ENCODE data around the gene WDR81. TPM values are rescaled to one million over a fixed set of nuclear protein-coding genes. Genes with fewer than 3 reads are reported as not detected.
"Not testable (repeated sequence)": the region's sequence is repeated elsewhere in the genome, so short reads cannot be mapped to it uniquely, and the experiment has no call there.

WDR81 gene
- total RNA-seq, 4 donors from 2014 or later, result 37.1 to 83.3 (median 59.2) TPM

- peak in 2 of 3 donors; percentile 72 to 79 for DNase-seq
- H3K27ac ChIP-seq, result peak overlapping the region; percentile 32 to 61 (median 54)
- TF ChIP-seq CTCF (IDR thresholded peaks at IDR 0.05), result no peak
- TF ChIP-seq POLR2A (IDR thresholded peaks at IDR 0.05), result no peak
- no peaks in the 10 kb centered on the region for H3K9me3 ChIP-seq
- H3K4me3 ChIP-seq, result no peak overlapping the region
- no peaks in the 10 kb centered on the region for H3K27me3 ChIP-seq
- peaks cover 0 to 18% (median 3%) of the 10 kb centered on the region in 4 donors for H3K4me1 ChIP-seq
- H3K36me3 ChIP-seq, result peaks cover 0 to 40% (median 0%) of the 10 kb centered on the region in 3 donors
Measured at GRCh38 chr17:1736348-1737281, 12.1 kb downstream of the WDR81 start.

GRCh38 chr17:1737531-1738291, 13.2 kb downstream of the WDR81 start:
- TF ChIP-seq CTCF (IDR thresholded peaks at IDR 0.05) (no peak), POLR2A (IDR thresholded peaks at IDR 0.05) (no peak)
- DNase-seq, result no peak
- peak overlapping the region in 3 of 4 donors; percentile 20 to 61 (median 58) for H3K27ac ChIP-seq

GRCh38 chr17:1741899-1742298, 17.4 kb downstream of the WDR81 start:
- H3K4me1 ChIP-seq, result peaks cover 0 to 14% (median 0%) of the 10 kb centered on the region in 4 donors
- H3K4me3 ChIP-seq, H3K27me3 ChIP-seq, H3K9me3 ChIP-seq, DNase-seq, H3K27ac ChIP-seq: not testable (repeated sequence)
- peaks cover 0 to 11% (median 0%) of the 10 kb centered on the region in 3 donors for H3K36me3 ChIP-seq

More at GRCh38 chr17:1737531-1738291, 13.2 kb downstream of the WDR81 start:
- Histone ChIP-seq H3K27me3 (no peaks in the 10 kb centered on the region), H3K9me3 (no peaks in the 10 kb centered on the region), H3K4me1 (peaks cover 0 to 25% (median 2%) of the 10 kb centered on the region in 4 donors), H3K36me3 (peaks cover 0 to 31% (median 0%) of the 10 kb centered on the region in 3 donors), H3K4me3 (no peak overlapping the region)

DNA sequence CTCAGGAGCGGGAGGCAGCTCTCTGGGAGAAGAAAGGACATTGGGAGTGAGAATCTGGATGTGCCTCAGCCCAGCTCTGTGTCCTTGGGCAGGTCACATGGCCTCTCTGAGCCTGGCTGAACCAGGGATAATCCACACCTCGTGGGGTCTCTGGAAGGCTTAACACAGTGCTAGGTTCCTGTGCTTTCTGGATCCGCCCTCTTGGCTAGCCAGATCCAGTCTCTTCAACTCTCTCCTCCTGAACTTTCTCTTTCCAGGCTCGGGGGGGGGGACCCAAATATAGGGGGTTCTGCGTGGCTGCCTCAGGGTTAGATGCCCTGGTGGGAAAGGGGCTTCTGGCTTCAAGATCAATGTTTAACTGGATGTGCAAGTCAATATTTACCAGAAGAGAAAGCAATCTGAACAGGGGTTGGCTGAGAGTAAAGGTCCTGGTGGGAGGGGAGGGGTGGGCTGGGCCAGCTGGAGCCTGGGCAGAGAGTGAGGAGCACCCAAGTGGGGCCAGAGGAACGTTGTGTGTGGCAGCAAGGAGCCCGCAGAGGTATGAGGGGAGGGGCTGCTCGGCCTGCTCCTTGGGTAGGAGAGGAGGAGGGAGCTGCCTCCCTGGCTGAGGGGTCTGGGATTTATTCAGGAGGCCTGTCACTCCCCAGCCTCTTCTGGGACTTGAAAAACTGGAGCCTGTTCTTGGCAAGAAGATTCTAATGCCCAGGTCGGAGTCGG, 18.0 kb downstream of the WDR81 start, which contains the start of gene SERPINF2:
Gene SERPINF2 (plus strand): TSS at position 501 of the 717 bp plus-strand sequence. CDS start 2,125 bp downstream, outside the sequence.
- DNase-seq, result no peak
- TF ChIP-seq CTCF (IDR thresholded peaks at IDR 0.05) (no peak), POLR2A (IDR thresholded peaks at IDR 0.05) (no peak)
- Histone ChIP-seq H3K27ac (no peak within 1 kb of the TSS), H3K9me3 (no peaks in the 10 kb centered on the region), H3K27me3 (no peaks in the 10 kb centered on the region), H3K36me3 (peaks cover 0 to 5% (median 0%) of the 10 kb centered on the region in 3 donors), H3K4me3 (peak within 1 kb of the TSS in 1 of 4 donors; percentile 25), H3K4me1 (peaks cover 0 to 10% (median 0%) of the 10 kb centered on the region in 4 donors)

DNA sequence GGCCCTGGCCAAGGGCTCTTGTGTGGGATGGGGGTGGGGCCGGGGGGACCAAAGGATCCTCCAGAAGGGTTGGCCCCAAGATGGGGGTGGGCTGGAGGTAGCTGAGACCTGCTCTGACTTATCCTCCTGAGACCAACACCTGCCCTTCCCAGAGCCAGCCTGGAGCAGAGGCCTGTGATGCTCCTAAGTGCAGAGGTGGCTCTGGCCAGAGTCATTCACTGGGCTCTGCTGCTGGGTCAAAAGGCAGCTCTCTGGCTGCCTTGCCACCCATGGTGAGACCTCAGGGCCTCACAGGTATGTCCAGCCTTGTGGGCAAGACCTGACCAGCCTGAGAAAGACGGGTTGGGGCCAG, 18.6 kb downstream of the WDR81 start:
- TF ChIP-seq CTCF (IDR thresholded peaks at IDR 0.05) (no peak), POLR2A (IDR thresholded peaks at IDR 0.05) (no peak)
- Histone ChIP-seq H3K4me1 (peaks cover 0 to 10% (median 0%) of the 10 kb centered on the region in 4 donors), H3K36me3 (no peaks in the 10 kb centered on the region), H3K27ac (no peak overlapping the region), H3K27me3 (no peaks in the 10 kb centered on the region), H3K9me3 (no peaks in the 10 kb centered on the region), H3K4me3 (peak overlapping the region in 1 of 4 donors; percentile 25)
- no peak for DNase-seq

All from Peyer's patch (tissue), 4 donors.